Measurements from ENCODE around the gene SPTBN4. TPM values are rescaled to one million over a fixed set of nuclear protein-coding genes. Genes with fewer than 3 reads are reported as not detected.

The SPTBN4 gene
- total and polyA plus RNA-seq, 10 of the 15 experiments (the other 5 are each of a cell fraction or from before 2014, with no cell fraction given) = 0.04 to 1.1 (median 0.34) TPM; not detected in 1

GRCh38 chr19:40438284-40438683 lies 28.5 kb upstream of the SPTBN4 start:
- WGBS (ENCODE audit: insufficient coverage, insufficient replicate concordance, low lambda C conversion rate, missing lambda C conversion rate) = 96% methylated on average over 3 of the region's 3 CpGs
- H3K27ac ChIP-seq (ENCODE audit: control insufficient read depth, insufficient read depth) = no peak overlapping the region
- FAIRE-seq (no peak), DNase-seq (ENCODE audit: low read depth, low spot score) (no peak), ATAC-seq (no peak)
- SMC1A ChIA-PET (ENCODE audit: uncharacterized antibody, unreplicated experiment) = interaction anchor here (0.9 to 1.4 kb wide), 6 partner anchors 12 to 35 kb away, joined by 3 to 6 read pairs (median 4); partner anchors contain the start of genes BLVRB and SERTAD1
- H3K4me3 ChIP-seq = no peak overlapping the region
- RAD21 ChIA-PET (ENCODE audit: unreplicated experiment) = interaction anchor here (0.7 to 1.1 kb wide), 2 partner anchors 12 to 28 kb away, joined by 3 read pairs; partner anchors contain the start of gene SERTAD1
- H3K4me2 ChIP-seq (ENCODE audit: control insufficient read depth, insufficient read depth) = no peak overlapping the region
- intact Hi-C loops (cut with micrococcal nuclease; ENCODE audit: unreplicated experiment) (no loop called here), in situ Hi-C loops (cut with MboI) (no loop called here)
- POLR2A ChIA-PET = interaction anchor here (0.6 to 1.9 kb wide), 5 partner anchors 12 to 200 kb away, joined by 3 to 7 read pairs (median 4); partner anchors contain the start of gene SERTAD1
- BruUV-seq (replicated peaks) = no TSS peak
- CTCF ChIA-PET = interaction anchor here (1.3 to 1.5 kb wide), 2 partner anchors 12 to 17 kb away, joined by 5 to 7 read pairs; partner anchors contain the start of gene SERTAD1
- no peak for TF ChIP-seq ZNF622 (IDR thresholded peaks at IDR 0.05)
- TF ChIP-seq IRF5 (IDR thresholded peaks at IDR 0.05; ENCODE audit: borderline replicate concordance) = no peak
- no peak for TF ChIP-seq BCLAF1 (IDR thresholded peaks at IDR 0.05)
- TF ChIP-seq POU2F2 (IDR thresholded peaks at IDR 0.05; ENCODE audit: borderline replicate concordance, low read depth, low read length) = no peak
- no peak for TF ChIP-seq SRF (IDR thresholded peaks at IDR 0.05; ENCODE audit: low read depth in 2 of 2, low read length in 2 of 2)
- no peak for TF ChIP-seq MLLT1 (IDR thresholded peaks at IDR 0.05)
- no peaks in the 10 kb centered on the region for H3K9me3 ChIP-seq (replicated peaks; ENCODE audit: control insufficient read depth, insufficient read depth, low read length)
- no peak overlapping the region for H3K9ac ChIP-seq (ENCODE audit: control insufficient read depth, insufficient read depth, low read length)
- no peaks in the 10 kb centered on the region for H3K27me3 ChIP-seq (replicated peaks in 1 of 2; ENCODE audit: control insufficient read depth in 2 of 2, insufficient read depth in 2 of 2, low read length in 1 of 2)
- H3K36me3 ChIP-seq (ENCODE audit: control insufficient read depth in 2 of 2, insufficient read depth in 2 of 2, low read length in 1 of 2) = peaks cover 8 to 15% of the 10 kb centered on the region in 2 experiments; a peak in 3 of 4 replicates
- peaks cover 22% of the 10 kb centered on the region for H3K4me1 ChIP-seq (ENCODE audit: control insufficient read depth, insufficient read depth, low read length)
- H4K20me1 ChIP-seq (ENCODE audit: control insufficient read depth, insufficient read depth) = no peaks in the 10 kb centered on the region
- H2AFZ ChIP-seq (ENCODE audit: control insufficient read depth, low read depth, low read length) = no peak overlapping the region
- H3K79me2 ChIP-seq (ENCODE audit: control insufficient read depth, insufficient read depth, low read length) = peaks cover 20% of the 10 kb centered on the region
